ENCODE results near the gene FOXR1. TPM values are rescaled to one million over a fixed set of nuclear protein-coding genes. Genes with fewer than 3 reads are reported as not detected.

FOXR1 gene, protein sequence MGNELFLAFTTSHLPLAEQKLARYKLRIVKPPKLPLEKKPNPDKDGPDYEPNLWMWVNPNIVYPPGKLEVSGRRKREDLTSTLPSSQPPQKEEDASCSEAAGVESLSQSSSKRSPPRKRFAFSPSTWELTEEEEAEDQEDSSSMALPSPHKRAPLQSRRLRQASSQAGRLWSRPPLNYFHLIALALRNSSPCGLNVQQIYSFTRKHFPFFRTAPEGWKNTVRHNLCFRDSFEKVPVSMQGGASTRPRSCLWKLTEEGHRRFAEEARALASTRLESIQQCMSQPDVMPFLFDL
- total RNA-seq (2021; fragmentation: NEBNext Ultra II Directional; extraction: Animal tissue kit (Norgen Biotek cat#: 25700)) (not detected in 2 replicates), polyA plus RNA-seq (2011; rRNA removed) (not detected in 2 replicates), polyA minus RNA-seq (2011; rRNA and poly(A)+ RNA removed) (not detected in 2 replicates)
- not detected for polyA plus RNA-seq (2011; cell fraction: cytosol; rRNA removed)
- polyA plus RNA-seq (2011; cell fraction: nucleus; rRNA removed): not detected
- polyA plus RNA-seq (2012, experiment 1 of 2): not detected in 4 replicates
- polyA plus RNA-seq (2012, experiment 2 of 2): not detected
- polyA plus RNA-seq (2013, experiment 1 of 2): not detected
- not detected for polyA plus RNA-seq (2013, experiment 2 of 2)
- polyA minus RNA-seq (2011; cell fraction: cytosol; rRNA and poly(A)+ RNA removed): not detected
- not detected for polyA minus RNA-seq (2011; cell fraction: nucleus; rRNA and poly(A)+ RNA removed)
- long read RNA-seq, experiment 1: 0 reads
- long read RNA-seq, experiment 2: 0 reads

GRCh38 chr11:118971646-118972045 lies at the start of gene FOXR1:
TSS of gene FOXR1 (plus strand) at chr11:118971761. CDS start at chr11:118971932, 171 bp downstream.
- H3K79me2 ChIP-seq (ENCODE audit: control insufficient read depth in 1 of 2, insufficient read depth in 2 of 2, low read length in 2 of 2): no peaks in the 10 kb centered on the region
- no peak within 1 kb of the TSS for H3K18ac ChIP-seq (ENCODE audit: extremely low read depth, low read length)
- H4K8ac ChIP-seq (ENCODE audit: extremely low read depth, insufficient read depth, low read length): no peak within 1 kb of the TSS
- H3K27ac ChIP-seq (ENCODE audit: low read depth, low read length): no peak within 1 kb of the TSS
- no peaks in the 10 kb centered on the region for H4K20me1 ChIP-seq (replicated peaks in 1 of 2; ENCODE audit: control insufficient read depth in 1 of 2, insufficient read depth in 2 of 2, low read length in 2 of 2)
- H2AFZ ChIP-seq (ENCODE audit: low read length): no peak within 1 kb of the TSS
- no peak within 1 kb of the TSS for H4K91ac ChIP-seq (replicated peaks; ENCODE audit: insufficient read length, low read length)
- TF ChIP-seq, protein P1, sequence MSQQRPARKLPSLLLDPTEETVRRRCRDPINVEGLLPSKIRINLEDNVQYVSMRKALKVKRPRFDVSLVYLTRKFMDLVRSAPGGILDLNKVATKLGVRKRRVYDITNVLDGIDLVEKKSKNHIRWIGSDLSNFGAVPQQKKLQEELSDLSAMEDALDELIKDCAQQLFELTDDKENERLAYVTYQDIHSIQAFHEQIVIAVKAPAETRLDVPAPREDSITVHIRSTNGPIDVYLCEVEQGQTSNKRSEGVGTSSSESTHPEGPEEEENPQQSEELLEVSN (IDR thresholded peaks at IDR 0.05): 0 out of 2 replicates have a peak, but pooled peaks have one; percentile 35
- no peak for TF ChIP-seq CHD1 (IDR thresholded peaks at IDR 0.05; ENCODE audit: low read depth, low read length)
- no peak for TF ChIP-seq SIX5 (IDR thresholded peaks at IDR 0.05; ENCODE audit: low read depth, low read length)
- no peak within 1 kb of the TSS for H2BK20ac ChIP-seq (ENCODE audit: low read length)
- 95% methylated on average over 31 of the region's 33 CpGs; no CpG with 5 or more reads in 1 of the 2 experiments for WGBS, 2 experiments (ENCODE audit: extremely low coverage in 1 of 2, insufficient coverage in 1 of 2, insufficient read length in 1 of 2, insufficient replicate concordance in 2 of 2, low coverage in 1 of 2, low lambda C conversion rate in 2 of 2, missing lambda C conversion rate in 1 of 2)
- no peak within 1 kb of the TSS for H3K4ac ChIP-seq (replicated peaks; ENCODE audit: insufficient read length, low read depth, low read length)
- H3K79me1 ChIP-seq (ENCODE audit: low read depth, low read length): no peaks in the 10 kb centered on the region
- no peaks in the 10 kb centered on the region for H3K9me3 ChIP-seq (ENCODE audit: insufficient read depth in 2 of 2, low read depth in 1 of 2, low read length in 1 of 2)
- no peak within 1 kb of the TSS for H4K5ac ChIP-seq (ENCODE audit: insufficient read length, low read depth, low read length)
- no peak within 1 kb of the TSS for H2BK12ac ChIP-seq (ENCODE audit: low read depth, low read length)
- H3K4me2 ChIP-seq (ENCODE audit: insufficient read depth in 1 of 2, low read depth in 2 of 2, low read length in 2 of 2): no peak within 1 kb of the TSS
- no peak for DNase-seq (ENCODE audit: low read depth in 1 of 2, low spot score in 2 of 2)
- no peak within 1 kb of the TSS for H2BK120ac ChIP-seq (replicated peaks; ENCODE audit: low read depth, low read length)
- H3K23ac ChIP-seq (ENCODE audit: insufficient read length): no peak within 1 kb of the TSS
- no peaks in the 10 kb centered on the region for H3K36me3 ChIP-seq (ENCODE audit: control insufficient read depth in 2 of 4, insufficient read depth in 4 of 4, low read length in 3 of 4)
- ChIA-PET CTCF (ENCODE audit: partially characterized antibody) (interaction anchor here (1.2 kb wide), 1 partner anchor 15 kb away, joined by 3 read pairs; no protein-coding TSS in a partner anchor), POLR2A (ENCODE audit: partially characterized antibody) (interaction anchor here (0.6 to 0.7 kb wide), 2 partner anchors 11 to 369 kb away, joined by 3 read pairs; partner anchors contain the start of gene C1QTNF5)
- FAIRE-seq: no peak
- no peak within 1 kb of the TSS for H2BK15ac ChIP-seq (ENCODE audit: low read length)
- no peak within 1 kb of the TSS for H3K56ac ChIP-seq (replicated peaks; ENCODE audit: insufficient read length, low read depth, low read length)
- no peak within 1 kb of the TSS for H3K9ac ChIP-seq (replicated peaks in 1 of 4; ENCODE audit: extremely low read depth in 1 of 4, low read depth in 3 of 4, low read length in 3 of 4)
- no peaks in the 10 kb centered on the region for H3K27me3 ChIP-seq (replicated peaks in 1 of 4; ENCODE audit: control insufficient read depth in 3 of 4, extremely low read depth in 1 of 4, insufficient read depth in 3 of 4, low read length in 3 of 4)
- no peaks in the 10 kb centered on the region for H3K4me1 ChIP-seq (replicated peaks in 1 of 4; ENCODE audit: control insufficient read depth in 3 of 4, insufficient read depth in 4 of 4, low read length in 3 of 4)
- no peak within 1 kb of the TSS for H2BK5ac ChIP-seq (ENCODE audit: low read depth, low read length)
- H3K23me2 ChIP-seq (ENCODE audit: low read depth, low read length): no peaks in the 10 kb centered on the region
- no peak within 1 kb of the TSS for H2AK5ac ChIP-seq (ENCODE audit: low read depth, low read length)
- H3K14ac ChIP-seq (ENCODE audit: insufficient read length): no peak within 1 kb of the TSS
- H3K4me3 ChIP-seq (ENCODE audit: extremely low read depth in 1 of 4, insufficient read depth in 2 of 4, low read depth in 3 of 4, low read length in 4 of 4): no peak within 1 kb of the TSS

Data from H1 (cell line).